GM18526 (cell line): ENCODE data around the gene RNF144A.

ENCODE experiments used
- POLR2A ChIP-seq: IDR thresholded peaks from 3 replicates; pipeline ENCODE4 v1.6.1; 2011; ENCODE audit not compliant: insufficient read length; ENCODE audit errors: extremely low read depth

The RNF144A gene

GRCh38 chr2:7009207-7009911, 92.1 kb downstream of the RNF144A start:
- TF ChIP-seq POLR2A = no peak

- no peak for TF ChIP-seq POLR2A
These were observed 93.3 kb downstream of the RNF144A start for GRCh38 chr2:7010391-7011054.

GRCh38 chr2:7011356-7012083, 94.3 kb downstream of the RNF144A start:
- TF ChIP-seq POLR2A = no peak

- TF ChIP-seq POLR2A = no peak
These were observed 95.0 kb downstream of the RNF144A start for GRCh38 chr2:7012141-7012764.

DNA sequence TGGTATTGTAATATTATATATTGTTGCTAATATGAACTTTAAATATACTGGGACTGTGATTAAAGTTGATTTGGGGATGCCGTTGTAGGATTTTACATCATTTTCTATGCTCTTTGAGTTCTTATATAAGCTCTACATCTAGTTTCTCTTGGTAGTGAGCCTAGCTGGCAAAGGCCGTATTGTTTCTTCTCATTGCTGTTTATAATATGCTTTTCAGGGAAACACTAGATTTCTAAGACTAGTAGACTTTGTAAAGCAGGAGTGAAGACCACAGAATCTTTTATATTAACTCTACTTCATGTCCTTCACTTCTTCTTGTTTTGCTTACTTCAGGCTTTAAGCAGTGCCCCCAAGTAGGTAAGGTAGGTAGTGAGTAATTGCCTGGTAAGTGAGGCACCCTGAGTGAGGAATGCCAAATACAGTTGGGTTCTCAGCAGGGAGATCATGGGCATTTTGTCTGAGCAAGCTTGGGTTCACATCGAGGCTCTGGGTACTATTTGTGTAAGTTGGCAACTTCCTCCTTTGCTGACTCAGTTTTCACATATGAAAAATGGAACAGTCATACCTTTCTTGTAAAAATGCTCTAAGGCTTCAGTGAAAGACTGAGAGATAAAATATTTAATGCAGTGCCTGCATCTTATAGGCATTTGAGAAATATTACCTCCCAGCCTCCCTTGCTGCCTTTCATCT, 96.4 kb downstream of the RNF144A start:
- no peak for TF ChIP-seq POLR2A

DNA sequence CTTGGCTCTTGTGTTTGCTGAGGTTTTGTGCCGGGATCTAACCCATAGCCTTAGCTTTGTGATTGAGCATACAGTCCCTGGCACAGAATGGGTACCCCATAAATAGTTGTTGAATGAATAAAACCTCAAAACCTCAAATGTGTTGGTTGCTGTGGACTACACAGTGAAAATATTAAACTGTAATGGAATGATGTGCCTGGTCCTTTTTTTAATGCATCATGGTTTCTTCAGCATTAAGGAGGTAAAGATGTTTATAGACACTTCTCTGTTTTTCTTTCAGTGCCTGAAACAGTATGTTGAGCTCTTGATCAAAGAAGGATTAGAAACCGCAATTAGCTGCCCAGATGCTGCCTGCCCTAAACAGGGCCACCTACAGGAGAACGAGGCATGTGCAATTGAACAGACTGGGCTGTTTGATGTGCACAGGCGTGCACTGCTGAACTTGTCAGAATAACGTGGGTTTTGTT, 97.0 kb downstream of the RNF144A start:
- no peak for TF ChIP-seq POLR2A

DNA sequence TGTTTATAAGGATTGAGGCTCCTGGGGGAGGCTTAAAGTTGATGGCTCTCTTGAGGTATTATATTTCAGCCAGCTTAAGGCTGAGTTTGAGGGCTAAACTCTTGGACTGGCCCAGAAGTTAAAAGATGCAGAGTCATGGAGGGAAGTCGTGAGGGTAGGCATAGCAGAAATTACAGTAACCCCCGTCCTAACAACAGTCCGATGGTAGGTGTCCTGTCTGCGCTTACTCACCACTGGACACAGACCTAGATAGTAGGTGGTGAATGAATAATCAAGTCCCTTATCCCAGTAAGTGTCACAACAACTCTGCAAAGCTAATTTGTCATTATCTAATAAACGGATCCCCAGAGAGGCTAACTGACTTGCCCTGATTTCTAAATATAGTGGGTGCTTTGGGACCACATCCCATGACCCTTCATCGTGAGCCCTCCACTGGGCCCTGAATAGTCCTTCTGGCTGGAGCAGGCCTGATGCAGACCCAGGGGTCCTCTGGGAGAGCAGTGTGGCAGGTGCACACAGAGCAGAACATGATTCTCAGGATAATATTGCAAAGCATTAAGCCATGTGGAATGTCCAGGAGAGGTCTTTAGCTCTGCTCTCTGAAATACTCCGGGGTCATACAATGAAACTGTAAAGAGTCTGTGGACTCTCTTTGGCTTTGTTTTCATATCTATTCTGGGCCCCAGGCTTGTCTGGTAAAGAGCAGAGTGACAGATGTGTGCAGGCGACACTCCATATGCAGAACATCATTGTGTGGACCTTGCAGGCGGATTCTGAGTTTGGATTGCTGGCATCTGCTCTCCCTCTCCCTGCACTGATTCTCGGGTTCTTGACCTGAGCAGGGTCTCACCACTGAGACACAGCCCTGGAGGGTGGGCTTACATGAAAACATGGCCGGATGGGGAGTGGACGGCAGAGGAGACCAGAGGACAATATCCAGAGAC, 98.1 kb downstream of the RNF144A start:
- TF ChIP-seq POLR2A = no peak

GRCh38 chr2:7016148-7016547, 98.9 kb downstream of the RNF144A start:
- TF ChIP-seq POLR2A = no peak

GRCh38 chr2:7016601-7017211, 99.5 kb downstream of the RNF144A start:
- TF ChIP-seq POLR2A = no peak

- TF ChIP-seq POLR2A = no peak
These were observed 100.6 kb downstream of the RNF144A start for GRCh38 chr2:7017671-7018281.

GRCh38 chr2:7018282-7018701, 101.1 kb downstream of the RNF144A start:
- no peak for TF ChIP-seq POLR2A

GRCh38 chr2:7018767-7019166, 101.6 kb downstream of the RNF144A start:
- TF ChIP-seq POLR2A = no peak

DNA sequence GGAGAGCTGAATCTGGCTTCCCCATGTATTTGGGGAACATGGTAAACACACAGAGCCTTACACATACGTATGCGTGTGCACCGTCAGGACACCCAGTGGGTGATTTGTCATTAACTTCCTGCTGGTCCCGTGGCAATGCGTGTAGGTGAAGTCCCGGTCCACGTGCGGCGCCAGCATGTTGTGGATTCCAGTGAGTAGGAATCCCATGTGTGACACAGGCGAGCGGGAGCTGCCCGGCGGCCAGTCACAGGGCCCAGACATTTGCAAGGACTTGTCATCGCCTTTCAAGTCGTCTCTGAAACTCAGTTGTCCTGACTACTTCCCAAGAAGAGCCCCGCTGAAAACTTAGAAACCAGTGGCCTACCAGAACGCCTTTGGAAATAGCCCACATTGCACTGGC, 102.0 kb downstream of the RNF144A start:
- TF ChIP-seq POLR2A = no peak
